ENCODE results near the gene TSPAN16.

DNA sequence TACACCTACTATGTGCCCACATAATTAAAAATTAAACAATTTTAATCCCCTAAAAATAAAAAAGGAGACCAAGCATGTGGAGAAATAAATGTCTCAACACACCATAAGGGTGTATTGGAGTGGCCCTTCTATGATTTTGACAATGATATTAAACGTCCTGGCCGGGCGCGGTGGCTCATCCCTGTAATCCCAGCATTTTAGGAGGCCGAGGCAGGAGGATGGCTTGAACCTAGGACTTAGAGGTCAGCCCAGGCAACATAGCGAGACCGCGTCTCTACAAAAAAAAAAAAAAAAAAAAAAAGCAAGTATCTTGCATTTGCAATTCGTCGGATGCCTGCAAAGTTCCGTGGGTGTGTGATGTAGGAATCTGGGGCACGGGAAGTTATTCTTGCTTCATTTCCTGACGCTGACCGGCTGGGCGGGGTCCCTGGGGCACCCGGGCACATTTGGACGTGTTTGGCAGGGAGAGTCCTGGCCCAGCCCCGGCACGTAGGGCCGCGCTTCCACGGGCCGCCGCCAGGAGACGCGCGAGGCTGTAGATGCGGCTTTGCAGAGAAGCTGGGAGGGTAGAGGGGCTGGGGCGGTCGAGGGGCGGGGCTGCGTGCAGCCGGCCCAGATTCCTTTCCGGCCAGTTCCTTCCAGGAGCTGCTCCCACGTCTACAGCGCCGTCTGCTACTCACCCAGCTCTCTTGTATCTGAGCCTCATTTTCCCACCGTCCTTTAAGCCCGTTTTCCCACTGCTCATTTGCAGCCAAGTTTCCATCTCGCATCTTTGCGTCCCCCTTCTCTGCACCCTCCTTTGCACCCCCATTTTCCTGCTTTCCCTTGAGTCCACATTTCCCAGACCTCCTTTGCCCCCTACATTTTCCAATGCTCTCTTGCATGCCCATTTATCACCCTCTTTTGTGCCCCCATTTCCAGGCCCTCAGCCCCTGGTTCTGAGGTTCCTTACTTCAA lies 2.2 kb upstream of the TSPAN16 start:
- TF ChIP-seq NR2C2 (CRISPR knock-in tag; IDR thresholded peaks at IDR 0.05) (no peak), ZBTB21 (CRISPR knock-in tag; IDR thresholded peaks at IDR 0.05; ENCODE audit: borderline replicate concordance) (no peak; the same call in 1 of the 2 replicates), ESRRA (CRISPR knock-in tag; IDR thresholded peaks at IDR 0.05; ENCODE audit: borderline replicate concordance) (no peak), JUN (CRISPR knock-in tag; IDR thresholded peaks at IDR 0.05) (no peak), GABPB1 (CRISPR knock-in tag; IDR thresholded peaks at IDR 0.05) (peak; percentile 45; the same call in 1 of the 2 replicates), KAT7 (CRISPR knock-in tag; IDR thresholded peaks at IDR 0.05; ENCODE audit: borderline replicate concordance) (no peak)
- TF ChIP-seq, protein P1, sequence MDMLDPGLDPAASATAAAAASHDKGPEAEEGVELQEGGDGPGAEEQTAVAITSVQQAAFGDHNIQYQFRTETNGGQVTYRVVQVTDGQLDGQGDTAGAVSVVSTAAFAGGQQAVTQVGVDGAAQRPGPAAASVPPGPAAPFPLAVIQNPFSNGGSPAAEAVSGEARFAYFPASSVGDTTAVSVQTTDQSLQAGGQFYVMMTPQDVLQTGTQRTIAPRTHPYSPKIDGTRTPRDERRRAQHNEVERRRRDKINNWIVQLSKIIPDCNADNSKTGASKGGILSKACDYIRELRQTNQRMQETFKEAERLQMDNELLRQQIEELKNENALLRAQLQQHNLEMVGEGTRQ (CRISPR knock-in tag; IDR thresholded peaks at IDR 0.05) = no peak
- TF ChIP-seq, protein P2, sequence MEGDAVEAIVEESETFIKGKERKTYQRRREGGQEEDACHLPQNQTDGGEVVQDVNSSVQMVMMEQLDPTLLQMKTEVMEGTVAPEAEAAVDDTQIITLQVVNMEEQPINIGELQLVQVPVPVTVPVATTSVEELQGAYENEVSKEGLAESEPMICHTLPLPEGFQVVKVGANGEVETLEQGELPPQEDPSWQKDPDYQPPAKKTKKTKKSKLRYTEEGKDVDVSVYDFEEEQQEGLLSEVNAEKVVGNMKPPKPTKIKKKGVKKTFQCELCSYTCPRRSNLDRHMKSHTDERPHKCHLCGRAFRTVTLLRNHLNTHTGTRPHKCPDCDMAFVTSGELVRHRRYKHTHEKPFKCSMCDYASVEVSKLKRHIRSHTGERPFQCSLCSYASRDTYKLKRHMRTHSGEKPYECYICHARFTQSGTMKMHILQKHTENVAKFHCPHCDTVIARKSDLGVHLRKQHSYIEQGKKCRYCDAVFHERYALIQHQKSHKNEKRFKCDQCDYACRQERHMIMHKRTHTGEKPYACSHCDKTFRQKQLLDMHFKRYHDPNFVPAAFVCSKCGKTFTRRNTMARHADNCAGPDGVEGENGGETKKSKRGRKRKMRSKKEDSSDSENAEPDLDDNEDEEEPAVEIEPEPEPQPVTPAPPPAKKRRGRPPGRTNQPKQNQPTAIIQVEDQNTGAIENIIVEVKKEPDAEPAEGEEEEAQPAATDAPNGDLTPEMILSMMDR (IDR thresholded peaks at IDR 0.05) = peak; percentile 90
- TF ChIP-seq, protein P3, sequence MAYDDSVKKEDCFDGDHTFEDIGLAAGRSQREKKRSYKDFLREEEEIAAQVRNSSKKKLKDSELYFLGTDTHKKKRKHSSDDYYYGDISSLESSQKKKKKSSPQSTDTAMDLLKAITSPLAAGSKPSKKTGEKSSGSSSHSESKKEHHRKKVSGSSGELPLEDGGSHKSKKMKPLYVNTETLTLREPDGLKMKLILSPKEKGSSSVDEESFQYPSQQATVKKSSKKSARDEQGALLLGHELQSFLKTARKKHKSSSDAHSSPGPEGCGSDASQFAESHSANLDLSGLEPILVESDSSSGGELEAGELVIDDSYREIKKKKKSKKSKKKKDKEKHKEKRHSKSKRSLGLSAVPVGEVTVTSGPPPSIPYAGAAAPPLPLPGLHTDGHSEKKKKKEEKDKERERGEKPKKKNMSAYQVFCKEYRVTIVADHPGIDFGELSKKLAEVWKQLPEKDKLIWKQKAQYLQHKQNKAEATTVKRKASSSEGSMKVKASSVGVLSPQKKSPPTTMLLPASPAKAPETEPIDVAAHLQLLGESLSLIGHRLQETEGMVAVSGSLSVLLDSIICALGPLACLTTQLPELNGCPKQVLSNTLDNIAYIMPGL (CRISPR knock-in tag; IDR thresholded peaks at IDR 0.05) = no peak
- TF ChIP-seq, protein P4, sequence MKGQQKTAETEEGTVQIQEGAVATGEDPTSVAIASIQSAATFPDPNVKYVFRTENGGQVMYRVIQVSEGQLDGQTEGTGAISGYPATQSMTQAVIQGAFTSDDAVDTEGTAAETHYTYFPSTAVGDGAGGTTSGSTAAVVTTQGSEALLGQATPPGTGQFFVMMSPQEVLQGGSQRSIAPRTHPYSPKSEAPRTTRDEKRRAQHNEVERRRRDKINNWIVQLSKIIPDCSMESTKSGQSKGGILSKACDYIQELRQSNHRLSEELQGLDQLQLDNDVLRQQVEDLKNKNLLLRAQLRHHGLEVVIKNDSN (CRISPR knock-in tag; IDR thresholded peaks at IDR 0.05) = no peak
- TF ChIP-seq, protein P5, sequence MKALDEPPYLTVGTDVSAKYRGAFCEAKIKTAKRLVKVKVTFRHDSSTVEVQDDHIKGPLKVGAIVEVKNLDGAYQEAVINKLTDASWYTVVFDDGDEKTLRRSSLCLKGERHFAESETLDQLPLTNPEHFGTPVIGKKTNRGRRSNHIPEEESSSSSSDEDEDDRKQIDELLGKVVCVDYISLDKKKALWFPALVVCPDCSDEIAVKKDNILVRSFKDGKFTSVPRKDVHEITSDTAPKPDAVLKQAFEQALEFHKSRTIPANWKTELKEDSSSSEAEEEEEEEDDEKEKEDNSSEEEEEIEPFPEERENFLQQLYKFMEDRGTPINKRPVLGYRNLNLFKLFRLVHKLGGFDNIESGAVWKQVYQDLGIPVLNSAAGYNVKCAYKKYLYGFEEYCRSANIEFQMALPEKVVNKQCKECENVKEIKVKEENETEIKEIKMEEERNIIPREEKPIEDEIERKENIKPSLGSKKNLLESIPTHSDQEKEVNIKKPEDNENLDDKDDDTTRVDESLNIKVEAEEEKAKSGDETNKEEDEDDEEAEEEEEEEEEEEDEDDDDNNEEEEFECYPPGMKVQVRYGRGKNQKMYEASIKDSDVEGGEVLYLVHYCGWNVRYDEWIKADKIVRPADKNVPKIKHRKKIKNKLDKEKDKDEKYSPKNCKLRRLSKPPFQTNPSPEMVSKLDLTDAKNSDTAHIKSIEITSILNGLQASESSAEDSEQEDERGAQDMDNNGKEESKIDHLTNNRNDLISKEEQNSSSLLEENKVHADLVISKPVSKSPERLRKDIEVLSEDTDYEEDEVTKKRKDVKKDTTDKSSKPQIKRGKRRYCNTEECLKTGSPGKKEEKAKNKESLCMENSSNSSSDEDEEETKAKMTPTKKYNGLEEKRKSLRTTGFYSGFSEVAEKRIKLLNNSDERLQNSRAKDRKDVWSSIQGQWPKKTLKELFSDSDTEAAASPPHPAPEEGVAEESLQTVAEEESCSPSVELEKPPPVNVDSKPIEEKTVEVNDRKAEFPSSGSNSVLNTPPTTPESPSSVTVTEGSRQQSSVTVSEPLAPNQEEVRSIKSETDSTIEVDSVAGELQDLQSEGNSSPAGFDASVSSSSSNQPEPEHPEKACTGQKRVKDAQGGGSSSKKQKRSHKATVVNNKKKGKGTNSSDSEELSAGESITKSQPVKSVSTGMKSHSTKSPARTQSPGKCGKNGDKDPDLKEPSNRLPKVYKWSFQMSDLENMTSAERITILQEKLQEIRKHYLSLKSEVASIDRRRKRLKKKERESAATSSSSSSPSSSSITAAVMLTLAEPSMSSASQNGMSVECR (CRISPR knock-in tag; IDR thresholded peaks at IDR 0.05; ENCODE audit: borderline replicate concordance) = no peak
- TF ChIP-seq, protein P6, sequence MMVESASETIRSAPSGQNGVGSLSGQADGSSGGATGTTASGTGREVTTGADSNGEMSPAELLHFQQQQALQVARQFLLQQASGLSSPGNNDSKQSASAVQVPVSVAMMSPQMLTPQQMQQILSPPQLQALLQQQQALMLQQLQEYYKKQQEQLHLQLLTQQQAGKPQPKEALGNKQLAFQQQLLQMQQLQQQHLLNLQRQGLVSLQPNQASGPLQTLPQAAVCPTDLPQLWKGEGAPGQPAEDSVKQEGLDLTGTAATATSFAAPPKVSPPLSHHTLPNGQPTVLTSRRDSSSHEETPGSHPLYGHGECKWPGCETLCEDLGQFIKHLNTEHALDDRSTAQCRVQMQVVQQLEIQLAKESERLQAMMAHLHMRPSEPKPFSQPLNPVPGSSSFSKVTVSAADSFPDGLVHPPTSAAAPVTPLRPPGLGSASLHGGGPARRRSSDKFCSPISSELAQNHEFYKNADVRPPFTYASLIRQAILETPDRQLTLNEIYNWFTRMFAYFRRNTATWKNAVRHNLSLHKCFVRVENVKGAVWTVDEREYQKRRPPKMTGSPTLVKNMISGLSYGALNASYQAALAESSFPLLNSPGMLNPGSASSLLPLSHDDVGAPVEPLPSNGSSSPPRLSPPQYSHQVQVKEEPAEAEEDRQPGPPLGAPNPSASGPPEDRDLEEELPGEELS (CRISPR knock-in tag; IDR thresholded peaks at IDR 0.05) = no peak

All from WTC11 (cell line).